ENCODE results near the gene TRPV5. TPM values are rescaled to one million over a fixed set of nuclear protein-coding genes. Genes with fewer than 3 reads are reported as not detected.

The TRPV5 gene
- total RNA-seq, 3 donors from 2014 or later (not counting 1 experiment from before 2014, with no cell fraction given): not detected

DNA sequence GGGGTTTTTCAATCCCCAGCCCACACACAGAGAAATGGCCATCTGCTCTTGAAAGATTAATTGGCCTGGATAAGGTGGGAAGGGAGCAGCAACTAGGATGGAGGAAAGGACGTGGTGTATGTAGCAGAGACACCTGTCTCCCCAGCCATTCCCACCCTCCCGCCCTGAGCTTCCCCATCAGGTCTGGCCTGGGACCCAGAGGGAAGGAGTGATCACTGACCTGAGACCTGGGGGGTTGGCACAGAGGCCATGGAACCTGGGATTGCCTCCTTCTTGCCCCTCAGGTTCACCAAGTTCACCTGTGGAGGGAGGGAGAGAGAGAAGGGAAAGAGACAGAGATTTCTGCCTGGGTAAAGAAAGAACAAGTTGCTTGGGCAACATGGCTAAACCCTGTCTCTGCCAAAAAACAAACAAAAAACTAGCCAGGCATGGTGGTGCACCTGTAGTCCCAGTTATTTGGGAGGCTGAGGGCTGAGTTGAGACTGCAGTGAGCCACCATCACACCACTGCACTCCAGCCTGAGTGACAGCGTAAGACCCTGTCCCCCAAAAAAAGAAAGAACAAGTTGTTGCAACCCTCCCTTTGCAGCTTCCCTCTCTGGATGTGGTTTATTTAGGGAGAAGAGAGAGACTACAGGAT lies 36.7 kb downstream of the TRPV5 start:
- Histone ChIP-seq H3K36me3 (ENCODE audit: control insufficient read depth, insufficient read depth, low read length) (no peaks in the 10 kb centered on the region), H3K4me3 (ENCODE audit: low read length) (no peak overlapping the region), H3K9me3 (ENCODE audit: control insufficient read depth, insufficient read depth, low read length) (no peaks in the 10 kb centered on the region), H3K4me1 (ENCODE audit: control insufficient read depth, insufficient read depth, low read length) (no peaks in the 10 kb centered on the region), H3K27me3 (ENCODE audit: control insufficient read depth, insufficient read depth, low read length) (no peaks in the 10 kb centered on the region), H3K27ac (ENCODE audit: low read length) (no peak overlapping the region)
- intact Hi-C loops (cut with micrococcal nuclease): no loop called here
- TF ChIP-seq, protein P1, sequence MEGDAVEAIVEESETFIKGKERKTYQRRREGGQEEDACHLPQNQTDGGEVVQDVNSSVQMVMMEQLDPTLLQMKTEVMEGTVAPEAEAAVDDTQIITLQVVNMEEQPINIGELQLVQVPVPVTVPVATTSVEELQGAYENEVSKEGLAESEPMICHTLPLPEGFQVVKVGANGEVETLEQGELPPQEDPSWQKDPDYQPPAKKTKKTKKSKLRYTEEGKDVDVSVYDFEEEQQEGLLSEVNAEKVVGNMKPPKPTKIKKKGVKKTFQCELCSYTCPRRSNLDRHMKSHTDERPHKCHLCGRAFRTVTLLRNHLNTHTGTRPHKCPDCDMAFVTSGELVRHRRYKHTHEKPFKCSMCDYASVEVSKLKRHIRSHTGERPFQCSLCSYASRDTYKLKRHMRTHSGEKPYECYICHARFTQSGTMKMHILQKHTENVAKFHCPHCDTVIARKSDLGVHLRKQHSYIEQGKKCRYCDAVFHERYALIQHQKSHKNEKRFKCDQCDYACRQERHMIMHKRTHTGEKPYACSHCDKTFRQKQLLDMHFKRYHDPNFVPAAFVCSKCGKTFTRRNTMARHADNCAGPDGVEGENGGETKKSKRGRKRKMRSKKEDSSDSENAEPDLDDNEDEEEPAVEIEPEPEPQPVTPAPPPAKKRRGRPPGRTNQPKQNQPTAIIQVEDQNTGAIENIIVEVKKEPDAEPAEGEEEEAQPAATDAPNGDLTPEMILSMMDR (IDR thresholded peaks at IDR 0.05): no peak
- no peak for ATAC-seq
- Mint-ChIP-seq H3K4me3 (no peak overlapping the region), H3K27ac (no peak overlapping the region), H3K27me3 (ENCODE audit: low read depth in 2 of 2) (peaks cover 0 to 20% of the 10 kb centered on the region in 2 donors), H3K36me3 (no peaks in the 10 kb centered on the region), H3K9me3 (no peaks in the 10 kb centered on the region), H3K4me1 (no peaks in the 10 kb centered on the region)
- 80% methylated on average over 2 of the region's 3 CpGs for WGBS (ENCODE audit: insufficient coverage)
- no peak for DNase-seq

DNA sequence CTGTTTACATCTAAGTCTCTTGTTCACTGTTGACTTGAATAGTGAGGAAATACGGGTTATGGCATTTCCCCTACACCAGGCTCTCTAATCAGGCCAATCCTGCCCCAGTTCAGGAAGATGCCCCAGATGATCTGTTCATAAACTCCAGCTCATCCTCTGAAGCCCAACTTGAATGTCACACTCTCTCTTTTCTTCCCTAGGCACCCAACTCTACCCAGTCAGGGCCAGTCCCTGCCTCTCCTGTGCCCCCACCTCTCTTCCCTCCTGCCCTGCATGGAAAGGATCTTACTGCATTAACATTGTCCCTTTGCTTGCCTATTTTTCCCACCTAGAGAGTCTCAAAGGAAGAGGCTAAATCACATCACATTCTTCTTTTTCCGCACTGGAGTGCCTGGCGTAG lies 37.4 kb downstream of the TRPV5 start:
- DNase-seq: no peak
- no peaks in the 10 kb centered on the region for H3K9me3 Mint-ChIP-seq
- ATAC-seq: no peak
- H3K27me3 Mint-ChIP-seq (ENCODE audit: low read depth in 2 of 2): peaks cover 0 to 15% of the 10 kb centered on the region in 2 donors
- Histone ChIP-seq H3K27me3 (ENCODE audit: control insufficient read depth, insufficient read depth, low read length) (no peaks in the 10 kb centered on the region), H3K4me1 (ENCODE audit: control insufficient read depth, insufficient read depth, low read length) (no peaks in the 10 kb centered on the region), H3K4me3 (ENCODE audit: low read length) (no peak overlapping the region), H3K9me3 (ENCODE audit: control insufficient read depth, insufficient read depth, low read length) (no peaks in the 10 kb centered on the region), H3K27ac (ENCODE audit: low read length) (no peak overlapping the region), H3K36me3 (ENCODE audit: control insufficient read depth, insufficient read depth, low read length) (no peaks in the 10 kb centered on the region)
- intact Hi-C loops (cut with micrococcal nuclease): no loop called here
- WGBS (ENCODE audit: insufficient coverage): 97% methylated on average over 3 of the region's 3 CpGs
- H3K4me3 Mint-ChIP-seq: no peak overlapping the region
- no peaks in the 10 kb centered on the region for H3K4me1 Mint-ChIP-seq
- H3K36me3 Mint-ChIP-seq: no peaks in the 10 kb centered on the region
- TF ChIP-seq, protein P1 (IDR thresholded peaks at IDR 0.05): no peak
- H3K27ac Mint-ChIP-seq: no peak overlapping the region

DNA sequence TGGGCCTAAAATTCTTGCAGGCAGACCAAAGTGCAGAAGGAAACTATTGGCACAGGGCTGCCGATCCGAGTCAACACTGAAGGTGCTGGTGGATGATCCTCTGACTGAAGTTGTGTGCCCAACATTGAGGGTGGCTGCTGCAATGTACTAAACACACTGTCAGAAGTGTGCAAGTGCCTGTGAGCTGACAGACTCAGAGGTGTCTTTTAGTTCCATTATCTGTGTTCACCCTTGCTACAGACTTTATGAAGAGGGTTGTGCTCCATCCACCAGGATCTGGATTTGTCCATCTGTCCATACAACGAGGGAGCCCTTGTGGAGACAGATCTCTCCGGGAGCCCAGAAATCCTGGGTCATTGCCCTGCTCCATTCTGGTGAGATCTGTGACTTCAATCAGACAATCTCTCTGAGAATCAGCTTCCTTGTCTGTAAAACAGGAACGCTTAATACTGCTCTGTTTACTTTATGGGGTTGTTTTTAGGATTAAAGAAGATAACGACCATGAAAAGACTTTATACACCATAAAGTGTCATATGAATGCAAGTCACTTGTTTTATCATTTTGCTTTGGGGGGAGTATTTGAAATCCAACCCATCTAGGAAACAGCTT lies 38.5 kb downstream of the TRPV5 start:
- H3K4me3 Mint-ChIP-seq: no peak overlapping the region

More for the DNA sequence above, 38.5 kb downstream of the TRPV5 start:
- H3K27ac ChIP-seq (ENCODE audit: low read length): no peak overlapping the region
- DNase-seq (no peak), ATAC-seq (no peak)
- TF ChIP-seq, protein P1 (IDR thresholded peaks at IDR 0.05): no peak
- H3K4me1 ChIP-seq (ENCODE audit: control insufficient read depth, insufficient read depth, low read length): no peaks in the 10 kb centered on the region
- Mint-ChIP-seq H3K4me1 (no peaks in the 10 kb centered on the region), H3K27me3 (ENCODE audit: low read depth in 2 of 2) (peaks cover 0 to 18% of the 10 kb centered on the region in 2 donors), H3K36me3 (no peaks in the 10 kb centered on the region), H3K27ac (no peak overlapping the region), H3K9me3 (no peaks in the 10 kb centered on the region)
- 90% methylated on average over 4 of the region's 6 CpGs for WGBS (ENCODE audit: insufficient coverage)
- H3K4me3 ChIP-seq (ENCODE audit: low read length): no peak overlapping the region
- H3K9me3 ChIP-seq (ENCODE audit: control insufficient read depth, insufficient read depth, low read length): no peaks in the 10 kb centered on the region
- H3K27me3 ChIP-seq (ENCODE audit: control insufficient read depth, insufficient read depth, low read length): no peaks in the 10 kb centered on the region
- no peaks in the 10 kb centered on the region for H3K36me3 ChIP-seq (ENCODE audit: control insufficient read depth, insufficient read depth, low read length)
- intact Hi-C loops (cut with micrococcal nuclease): no loop called here

Data from natural killer cell (primary cell).